HepG2 (cell line): ENCODE data around the gene MAP3K14. TPM values are rescaled to one million over a fixed set of nuclear protein-coding genes. Genes with fewer than 3 reads are reported as not detected.
A peak's percentile ranks its signal among the peaks of the same experiment; 100 is the strongest.

ENCODE experiments used
- AGO1 ChIP-seq: fragments of 200-400 bp; formaldehyde crosslinking; IDR thresholded peaks from 2 replicates; pipeline ENCODE4 v1.6.1; 2017; ENCODE audit warnings: mild to moderate bottlenecking, low read depth, low read length, moderate library complexity; ENCODE audit not compliant: poor library complexity, severe bottlenecking
- ARID3A ChIP-seq: IDR thresholded peaks from 2 replicates; pipeline ENCODE4 v1.6.1; 2012; ENCODE audit warnings: low read depth, low read length, improper control_type of control experiment
- BRD4 ChIP-seq: sonication (generic); formaldehyde crosslinking; IDR thresholded peaks from 2 replicates; pipeline ENCODE4 v1.4.0; 2020; ENCODE audit warnings: missing genetic modification reagents
- GFI1 ChIP-seq: sonication (generic); formaldehyde crosslinking; IDR thresholded peaks from 2 replicates; pipeline ENCODE4 v1.5.0; 2020; ENCODE audit warnings: missing genetic modification reagents, mild to moderate bottlenecking, borderline replicate concordance
- GTF3A ChIP-seq: sonication (generic); formaldehyde crosslinking; conservative IDR thresholded peaks from 2 replicates; pipeline ENCODE4 v1.4.0; 2020; ENCODE audit warnings: mild to moderate bottlenecking, missing genetic modification reagents
- HDAC6 ChIP-seq: fragments of 200-600 bp; sonication (generic); IDR thresholded peaks from 2 replicates; pipeline ENCODE4 v1.7.0; 2017; ENCODE audit warnings: mild to moderate bottlenecking, antibody characterized with exemption, low read length, low read depth
- KLF6 ChIP-seq: IDR thresholded peaks from 2 replicates; pipeline ENCODE4 v1.8.0; 2016; ENCODE audit warnings: missing biosample characterization, missing genetic modification reagents
- MAFG ChIP-seq: sonication (generic); formaldehyde crosslinking; IDR thresholded peaks from 2 replicates; pipeline ENCODE4 v1.5.1; 2020; ENCODE audit warnings: mild to moderate bottlenecking, missing genetic modification reagents
- MAZ ChIP-seq, 2 experiments: sonication (generic) in 1 of 2; formaldehyde crosslinking in 1 of 2; IDR thresholded peaks; 2 replicates each; pipeline versions ENCODE4 v1.5.0 to v1.6.1; 2012 to 2020; ENCODE audit warnings: low read depth in 2 of 2, mild to moderate bottlenecking in 2 of 2, borderline replicate concordance in 1 of 2, improper control_type of control experiment in 1 of 2, low read length in 1 of 2, missing genetic modification reagents in 1 of 2, moderate library complexity in 1 of 2
- POLR2G ChIP-seq: fragments of 200-400 bp; formaldehyde crosslinking; IDR thresholded peaks from 2 replicates; pipeline ENCODE4 v1.6.1; 2018; ENCODE audit warnings: mild to moderate bottlenecking, low read depth, low read length, moderate library complexity
- RBAK ChIP-seq: sonication (generic); formaldehyde crosslinking; IDR thresholded peaks from 2 replicates; pipeline ENCODE4 v1.5.1; 2020; ENCODE audit warnings: mild to moderate bottlenecking, missing genetic modification reagents
- SMAD9 ChIP-seq: sonication (generic); formaldehyde crosslinking; IDR thresholded peaks from 2 replicates; pipeline ENCODE4 v1.5.1; 2020; ENCODE audit warnings: mild to moderate bottlenecking, missing genetic modification reagents
- ZNF407 ChIP-seq: sonication (generic); formaldehyde crosslinking; IDR thresholded peaks from one replicate; pipeline ENCODE4 v1.5.1; 2020; ENCODE audit warnings: mild to moderate bottlenecking, missing genetic modification reagents; ENCODE audit errors: not compliant biosample characterization
- ZNF512B ChIP-seq: sonication (generic); formaldehyde crosslinking; IDR thresholded peaks from 2 replicates; pipeline ENCODE4 v1.5.1; 2020; ENCODE audit warnings: missing genetic modification reagents, mild to moderate bottlenecking, borderline replicate concordance
- ZNF615 ChIP-seq: sonication (generic); formaldehyde crosslinking; IDR thresholded peaks from 2 replicates; pipeline ENCODE4 v1.5.0; 2020; ENCODE audit warnings: mild to moderate bottlenecking, missing genetic modification reagents, borderline replicate concordance
- ZNF746 ChIP-seq: sonication (generic); formaldehyde crosslinking; IDR thresholded peaks from 2 replicates; pipeline ENCODE4 v1.8.0; 2022; ENCODE audit warnings: mild to moderate bottlenecking, missing genetic modification reagents
- polyA plus RNA-seq, 8 experiments: library from polyadenylated mRNA; depleted of rRNA in 3 of 8; stranded (reverse) in 7 of 8; unstranded in 1 of 8; fragments of >200 nt; fragmentation: Illumina TruSeq in 4 of 8; extraction: Trizol in 4 of 8; gene quantifications; 2 replicates each; pipeline versions ENCODE4 v1.2.1 to v1.2.3, GENCODE V29; 2011 to 2016; ENCODE audit warnings: low read depth in 4 of 8, missing spikeins in 1 of 8, mixed read lengths in 1 of 8; ENCODE audit not compliant: insufficient read depth in 1 of 8
- total RNA-seq, 5 experiments: library from RNA; depleted of rRNA; stranded (reverse); fragments of >200 nt; fragmentation: Illumina TruSeq; extraction: Trizol; gene quantifications; 2 replicates each; pipeline ENCODE4 v1.2.3, GENCODE V29; 2016; ENCODE audit warnings: low read depth in 1 of 5

MAP3K14 gene
- total and polyA plus RNA-seq, 2 of the 13 experiments (the other 11 are each of a cell fraction or from before 2014, with no cell fraction given): 2.6 TPM

- no peak for TF ChIP-seq GFI1
- no peak for TF ChIP-seq RBAK (CRISPR knock-in tag)
- TF ChIP-seq MAZ (IDR thresholded peaks at IDR 0.05; ENCODE audit: borderline replicate concordance, low read depth, low read length): no peak
- no peak; the same call in 1 of the 2 replicates for TF ChIP-seq MAZ (CRISPR knock-in tag; IDR thresholded peaks at IDR 0.05; ENCODE audit: low read depth)
- TF ChIP-seq GTF3A (CRISPR knock-in tag): no peak
- TF ChIP-seq HDAC6: no peak
- TF ChIP-seq ARID3A: no peak
- TF ChIP-seq AGO1: no peak
- TF ChIP-seq POLR2G: peak; percentile 85
- TF ChIP-seq ZNF512B (CRISPR knock-in tag): no peak
- peak; percentile 66 for TF ChIP-seq ZNF407 (CRISPR knock-in tag)
- peak; percentile 39; the same call in 1 of the 2 replicates for TF ChIP-seq ZNF746 (CRISPR knock-in tag)
- peak; percentile 53; the same call in 1 of the 2 replicates for TF ChIP-seq KLF6 (CRISPR knock-in tag)
- no peak for TF ChIP-seq MAFG (CRISPR knock-in tag)
- TF ChIP-seq BRD4 (CRISPR knock-in tag): peak; percentile 40; the same call in 1 of the 2 replicates
- no peak for TF ChIP-seq ZNF615 (CRISPR knock-in tag)
- no peak for TF ChIP-seq SMAD9 (CRISPR knock-in tag)
Observed at GRCh38 chr17:45316434-45317110, at the start of gene MAP3K14 (continued).
